ENCODE data around the gene RXFP3. TPM values are rescaled to one million over a fixed set of nuclear protein-coding genes. Genes with fewer than 3 reads are reported as not detected.

RXFP3 gene
- total and polyA plus RNA-seq, 8 donors: 0.09 to 0.10 TPM; not detected in 6

GRCh38 chr5:33927685-33928084 lies 8.5 kb upstream of the RXFP3 start:
- DNase-seq (no peak), ATAC-seq (no peak)
- Histone ChIP-seq H3K9me3 (no peaks in the 10 kb centered on the region), H3K36me3 (no peaks in the 10 kb centered on the region), H3K27ac (no peak overlapping the region), H3K4me1 (no peaks in the 10 kb centered on the region), H3K27me3 (peaks cover 0 to under 1% of the 10 kb centered on the region in 2 donors), H3K4me3 (no peak overlapping the region)
- no peak for TF ChIP-seq CTCF (IDR thresholded peaks at IDR 0.05)
- intact Hi-C loops (cut with DNase I): no loop called here

DNA sequence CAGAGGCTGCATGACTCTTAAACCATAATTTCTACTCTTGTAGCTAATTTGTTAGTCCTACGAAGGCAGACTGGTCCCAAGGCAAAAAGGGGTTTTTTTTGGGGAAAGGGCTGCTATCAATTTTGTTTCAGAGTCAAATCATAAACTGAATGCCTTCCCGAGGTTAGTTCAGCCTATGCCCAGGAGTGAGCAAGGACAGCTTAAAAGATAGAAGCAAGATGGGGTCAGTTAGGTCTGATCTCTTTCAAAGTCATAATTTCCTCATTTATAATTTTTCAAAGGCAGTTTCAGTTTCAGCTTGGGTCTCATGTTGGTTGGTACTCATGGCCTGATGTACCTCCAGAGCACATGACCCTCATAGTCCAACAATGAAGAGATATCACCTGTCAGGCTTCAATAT lies 7.9 kb upstream of the RXFP3 start:
- intact Hi-C loops (cut with DNase I): no loop called here
- peaks cover 0 to 4% of the 10 kb centered on the region in 2 donors for H3K27me3 ChIP-seq
- H3K4me3 ChIP-seq: no peak overlapping the region
- H3K4me1 ChIP-seq: no peaks in the 10 kb centered on the region
- DNase-seq (no peak), ATAC-seq (no peak)
- H3K36me3 ChIP-seq: no peaks in the 10 kb centered on the region
- H3K27ac ChIP-seq: no peak overlapping the region
- no peaks in the 10 kb centered on the region for H3K9me3 ChIP-seq
- no peak for TF ChIP-seq CTCF (IDR thresholded peaks at IDR 0.05)

DNA sequence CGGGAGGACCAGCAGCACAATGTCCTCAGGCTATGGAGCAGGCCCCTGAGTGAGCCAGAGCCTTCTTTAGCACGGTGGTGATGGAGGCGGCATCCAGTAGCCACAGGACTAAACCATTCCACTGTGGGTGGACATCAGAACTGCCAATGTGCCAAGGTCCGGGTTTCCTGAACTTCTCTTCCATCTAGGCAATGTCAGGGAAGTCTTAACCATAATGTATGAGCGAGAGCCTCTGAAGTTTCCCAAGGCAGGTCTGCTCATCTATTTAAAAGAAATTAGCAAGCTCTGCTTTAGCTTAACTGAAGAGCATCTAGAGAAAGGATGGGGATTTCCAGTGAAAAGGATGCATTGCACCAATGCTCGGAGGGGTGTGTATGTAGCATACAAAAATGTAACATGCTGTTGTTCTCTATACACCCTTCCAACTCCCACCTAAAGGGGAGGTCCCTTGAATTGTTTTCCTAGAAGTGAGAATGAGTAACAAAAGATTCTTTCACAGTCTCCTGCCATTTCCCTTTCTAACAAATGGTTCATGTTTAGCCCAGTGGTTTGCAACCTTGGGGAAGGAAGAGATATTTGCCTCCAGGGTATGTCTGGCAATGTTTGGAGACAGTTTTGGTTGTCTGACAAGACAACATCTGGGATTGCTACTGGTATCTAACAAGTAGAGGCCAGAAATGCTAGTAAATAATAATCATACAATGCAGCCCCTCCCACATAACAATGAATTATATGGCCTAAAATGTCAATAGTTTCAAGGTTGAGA lies 6.1 kb upstream of the RXFP3 start:
- no peaks in the 10 kb centered on the region for H3K36me3 ChIP-seq
- DNase-seq (no peak), ATAC-seq (no peak)
- TF ChIP-seq CTCF (IDR thresholded peaks at IDR 0.05): no peak
- H3K4me1 ChIP-seq: no peaks in the 10 kb centered on the region
- no peak overlapping the region for H3K27ac ChIP-seq
- H3K27me3 ChIP-seq: peaks cover 0 to 10% of the 10 kb centered on the region in 2 donors
- intact Hi-C loops (cut with DNase I): loop anchor here in 1 of 2 donors (10.0 kb wide), 1 partner anchor 455 kb away; no protein-coding TSS in a partner anchor
- no peaks in the 10 kb centered on the region for H3K9me3 ChIP-seq
- no peak overlapping the region for H3K4me3 ChIP-seq

DNA sequence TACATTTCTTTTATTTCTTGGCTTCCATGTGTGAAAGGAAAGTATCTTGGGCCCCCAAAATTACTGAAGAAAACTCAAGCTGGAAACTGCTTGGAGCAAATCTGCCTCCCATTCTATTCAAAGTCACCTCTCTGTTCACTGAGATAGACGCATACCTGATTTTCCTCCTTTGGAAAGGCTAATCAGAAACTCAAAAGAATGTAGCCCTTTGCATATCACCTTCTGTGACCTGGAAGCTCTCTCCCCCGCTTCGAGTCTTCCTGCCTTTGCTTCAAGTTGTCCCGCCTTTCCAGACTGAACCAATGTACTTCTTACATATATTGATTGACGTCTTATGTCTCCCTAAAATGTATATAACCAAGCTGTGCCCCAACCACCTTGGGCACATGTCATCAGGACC lies 5.0 kb upstream of the RXFP3 start:
- H3K4me3 ChIP-seq: no peak overlapping the region
- peaks cover 2 to 3% of the 10 kb centered on the region in 2 donors for H3K4me1 ChIP-seq
- H3K9me3 ChIP-seq: no peaks in the 10 kb centered on the region
- H3K27me3 ChIP-seq: peaks cover 3 to 20% of the 10 kb centered on the region in 2 donors
- no peak for DNase-seq
- no peak for ATAC-seq
- no peak overlapping the region for H3K27ac ChIP-seq
- H3K36me3 ChIP-seq: no peaks in the 10 kb centered on the region
- intact Hi-C loops (cut with DNase I): loop anchor here in 1 of 2 donors (10.0 kb wide), 1 partner anchor 456 kb away; no protein-coding TSS in a partner anchor
- no peak for TF ChIP-seq CTCF (IDR thresholded peaks at IDR 0.05)

- ATAC-seq: no peak
- no peaks in the 10 kb centered on the region for H3K36me3 ChIP-seq
- intact Hi-C loops (cut with DNase I): loop anchor here in 1 of 2 donors (10.0 kb wide), 1 partner anchor 459 kb away; no protein-coding TSS in a partner anchor
- H3K4me1 ChIP-seq: peaks cover 11 to 12% of the 10 kb centered on the region in 2 donors
- no peak for DNase-seq
- TF ChIP-seq CTCF (IDR thresholded peaks at IDR 0.05): no peak
- no peak overlapping the region for H3K4me3 ChIP-seq
- H3K9me3 ChIP-seq: no peaks in the 10 kb centered on the region
- peaks cover 29 to 46% of the 10 kb centered on the region in 2 donors for H3K27me3 ChIP-seq
- H3K27ac ChIP-seq: no peak overlapping the region
These were observed 2.4 kb upstream of the RXFP3 start for GRCh38 chr5:33933723-33934169.

Measured in left lung (tissue), 10 donors.